Measurements from ENCODE around the gene ZNF507.

Gene ZNF507

DNA sequence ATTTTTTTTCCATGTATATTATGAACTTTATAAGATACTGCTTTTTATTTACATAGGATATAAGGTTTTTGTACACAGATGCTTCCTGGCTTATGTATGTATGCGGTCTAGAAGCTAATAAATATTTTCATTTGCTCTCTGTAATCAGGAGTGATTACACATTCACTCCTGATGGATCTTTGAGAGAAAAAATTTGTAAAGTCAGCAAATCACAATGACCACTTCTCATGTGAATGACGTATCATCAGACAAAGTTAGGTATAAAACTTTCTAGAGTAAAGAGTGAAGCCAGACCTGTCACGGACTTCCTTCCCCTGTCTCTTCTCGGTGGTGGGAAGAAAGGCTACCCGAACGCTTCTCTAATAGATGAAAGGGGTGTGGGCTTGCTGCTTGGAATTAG, 91.3 kb downstream of the ZNF507 start:
- no peak for TF ChIP-seq CTCF (IDR thresholded peaks at IDR 0.05; ENCODE audit: extremely low read depth, missing control alignments)
- DNase-seq (ENCODE audit: low spot score) = no peak

DNA sequence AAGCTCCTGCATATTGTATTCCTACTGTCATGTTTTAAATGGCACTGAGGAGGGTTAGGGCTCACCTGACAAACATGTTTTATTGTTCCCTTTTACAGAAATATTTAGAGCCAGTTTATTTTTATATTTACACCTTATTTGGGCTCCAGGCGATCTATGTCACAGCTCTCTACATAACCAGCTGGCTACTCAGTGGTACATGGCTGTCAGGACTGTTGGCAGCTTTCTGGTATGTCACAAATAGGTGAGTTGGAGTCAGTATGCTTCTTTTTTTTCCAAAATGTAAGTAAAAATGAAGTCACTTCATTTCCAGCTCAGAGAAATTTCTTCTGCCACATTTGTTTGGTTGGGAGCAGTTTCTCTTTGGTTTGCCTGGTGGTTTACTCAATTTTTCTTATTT, 91.7 kb downstream of the ZNF507 start:
- DNase-seq (ENCODE audit: low spot score) = no peak
- no peak for TF ChIP-seq CTCF (IDR thresholded peaks at IDR 0.05; ENCODE audit: extremely low read depth, missing control alignments)

All from GM20000 (cell line).